ENCODE measurements around the gene KIAA1671.

The KIAA1671 gene

GRCh38 chr22:24990344-24990905 is 37.9 kb downstream of the KIAA1671 start:
- H3K27ac ChIP-seq = peak overlapping the region; percentile 66

GRCh38 chr22:24992946-24993345 is 40.4 kb downstream of the KIAA1671 start:
- H3K27ac ChIP-seq = peak overlapping the region; percentile 66
- TF ChIP-seq, protein P1, sequence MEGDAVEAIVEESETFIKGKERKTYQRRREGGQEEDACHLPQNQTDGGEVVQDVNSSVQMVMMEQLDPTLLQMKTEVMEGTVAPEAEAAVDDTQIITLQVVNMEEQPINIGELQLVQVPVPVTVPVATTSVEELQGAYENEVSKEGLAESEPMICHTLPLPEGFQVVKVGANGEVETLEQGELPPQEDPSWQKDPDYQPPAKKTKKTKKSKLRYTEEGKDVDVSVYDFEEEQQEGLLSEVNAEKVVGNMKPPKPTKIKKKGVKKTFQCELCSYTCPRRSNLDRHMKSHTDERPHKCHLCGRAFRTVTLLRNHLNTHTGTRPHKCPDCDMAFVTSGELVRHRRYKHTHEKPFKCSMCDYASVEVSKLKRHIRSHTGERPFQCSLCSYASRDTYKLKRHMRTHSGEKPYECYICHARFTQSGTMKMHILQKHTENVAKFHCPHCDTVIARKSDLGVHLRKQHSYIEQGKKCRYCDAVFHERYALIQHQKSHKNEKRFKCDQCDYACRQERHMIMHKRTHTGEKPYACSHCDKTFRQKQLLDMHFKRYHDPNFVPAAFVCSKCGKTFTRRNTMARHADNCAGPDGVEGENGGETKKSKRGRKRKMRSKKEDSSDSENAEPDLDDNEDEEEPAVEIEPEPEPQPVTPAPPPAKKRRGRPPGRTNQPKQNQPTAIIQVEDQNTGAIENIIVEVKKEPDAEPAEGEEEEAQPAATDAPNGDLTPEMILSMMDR (conservative IDR thresholded peaks at IDR 0.05) = no peak
- TF ChIP-seq ZFX (IDR thresholded peaks at IDR 0.05) = no peak

More at GRCh38 chr22:24990344-24990905, 37.9 kb downstream of the KIAA1671 start:
- no peak for TF ChIP-seq ZFX (IDR thresholded peaks at IDR 0.05)
- TF ChIP-seq, protein P1 (conservative IDR thresholded peaks at IDR 0.05) = no peak

GRCh38 chr22:24994070-24994763 is 41.7 kb downstream of the KIAA1671 start:
- 0 out of 2 replicates have a peak overlapping the region, but pooled peaks have one; percentile 1 for H3K27ac ChIP-seq
- TF ChIP-seq, protein P1 (conservative IDR thresholded peaks at IDR 0.05) = no peak
- TF ChIP-seq ZFX (IDR thresholded peaks at IDR 0.05) = no peak

DNA sequence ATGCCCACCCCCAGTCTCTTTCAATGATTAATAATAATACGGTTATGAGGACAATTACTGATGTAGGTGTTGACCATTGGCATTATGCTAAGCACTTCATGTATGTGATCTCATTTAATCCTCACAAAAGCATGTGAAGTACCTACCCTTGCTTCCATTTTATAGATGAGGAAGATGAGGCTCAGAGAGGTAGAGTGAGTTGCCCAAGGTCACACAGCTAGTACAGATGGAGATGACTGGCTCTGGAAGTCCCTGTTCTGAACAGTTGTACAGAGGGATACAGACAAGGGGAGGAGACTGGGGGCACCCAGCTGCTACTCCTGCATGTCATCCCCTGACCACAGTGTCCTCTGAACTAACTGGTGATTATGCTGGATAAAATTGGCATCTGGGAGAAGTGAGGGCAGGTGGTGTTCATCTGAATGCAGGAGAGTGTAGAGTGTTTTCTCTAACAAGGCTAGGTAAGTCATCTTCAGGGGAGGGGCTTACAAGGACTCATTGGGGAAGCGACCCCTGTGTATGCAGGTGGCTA is 43.2 kb downstream of the KIAA1671 start:
- peak overlapping the region; percentile 11; the same call in 1 of the 2 replicates for H3K27ac ChIP-seq
- TF ChIP-seq ZFX (IDR thresholded peaks at IDR 0.05) = no peak
- TF ChIP-seq, protein P1 (conservative IDR thresholded peaks at IDR 0.05) = no peak

DNA sequence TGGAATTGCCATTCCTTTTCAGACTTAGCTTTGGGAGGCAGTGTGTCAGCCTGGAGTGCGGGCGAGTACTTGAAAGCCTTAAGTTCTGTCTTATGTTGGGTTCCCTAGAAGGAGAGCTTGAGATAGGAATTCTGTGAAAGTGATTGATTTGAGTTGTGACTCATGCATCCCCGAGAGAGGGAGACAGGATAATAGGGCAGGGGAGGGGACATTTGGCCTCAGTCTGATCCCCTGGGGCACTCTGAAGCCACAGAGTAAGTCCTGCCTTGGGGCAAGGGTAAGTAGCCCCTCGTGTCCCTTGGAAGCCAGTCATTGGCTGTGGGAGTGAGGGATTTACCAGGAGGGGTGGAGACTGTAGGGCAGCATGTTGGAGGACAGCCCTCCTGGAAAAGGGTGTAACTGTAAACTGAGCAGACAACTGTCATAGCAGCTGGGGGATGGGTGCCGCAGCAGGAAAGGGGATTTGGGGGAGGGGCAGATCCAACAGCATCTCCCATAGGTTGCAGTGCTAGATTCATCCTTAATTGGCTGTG is 44.0 kb downstream of the KIAA1671 start:
- H3K27ac ChIP-seq = peak overlapping the region; percentile 11
- TF ChIP-seq, protein P1 (conservative IDR thresholded peaks at IDR 0.05) = no peak
- no peak for TF ChIP-seq ZFX (IDR thresholded peaks at IDR 0.05)

DNA sequence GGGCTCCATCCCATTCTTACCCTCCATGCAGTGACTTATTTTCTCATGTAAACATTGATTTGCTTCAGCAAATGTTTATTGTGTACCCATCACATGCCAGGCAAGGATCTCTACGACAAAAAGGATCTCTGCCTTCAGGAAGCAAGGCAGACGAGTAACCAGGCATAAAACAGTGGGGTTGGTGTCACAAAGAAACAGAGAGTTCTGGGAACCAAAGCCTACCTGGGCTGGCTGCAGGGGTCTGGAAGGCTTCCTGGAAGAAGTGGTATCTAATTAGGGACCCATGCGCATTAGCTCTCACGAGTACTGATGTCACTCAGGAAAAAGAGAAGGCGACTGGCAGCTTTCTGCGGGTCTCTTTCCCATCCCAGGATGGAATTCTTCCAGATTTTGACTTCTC is 44.5 kb downstream of the KIAA1671 start:
- H3K27ac ChIP-seq = peak overlapping the region; percentile 11; the same call in 1 of the 2 replicates
- TF ChIP-seq, protein P1 (conservative IDR thresholded peaks at IDR 0.05) = no peak
- TF ChIP-seq ZFX (IDR thresholded peaks at IDR 0.05) = no peak

DNA sequence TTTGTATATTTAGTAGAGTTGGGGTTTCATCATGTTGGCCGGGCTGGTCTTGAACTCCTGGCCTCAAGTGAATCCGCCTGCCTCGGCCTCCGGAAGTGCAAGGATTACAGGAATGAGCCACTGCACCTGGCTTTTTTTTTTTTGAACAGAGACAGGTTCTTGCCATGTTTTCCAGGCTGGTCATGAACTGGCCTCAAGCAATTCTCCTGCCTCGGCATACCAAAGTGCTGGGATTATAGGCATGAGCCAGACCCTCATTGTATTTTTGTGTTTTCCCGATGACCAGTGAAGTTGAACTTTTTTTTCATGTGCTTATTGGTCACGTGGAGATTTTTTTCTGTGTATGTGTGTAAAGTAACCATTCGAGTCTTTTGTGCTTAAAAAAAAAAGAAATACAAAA is 48.2 kb downstream of the KIAA1671 start:
- H3K27ac ChIP-seq = no peak overlapping the region
- no peak for TF ChIP-seq ZFX (IDR thresholded peaks at IDR 0.05)
- TF ChIP-seq, protein P1 (conservative IDR thresholded peaks at IDR 0.05) = no peak
